ENCODE measurements around the gene PSMD7. TPM values are rescaled to one million over a fixed set of nuclear protein-coding genes. Genes with fewer than 3 reads are reported as not detected.

The PSMD7 gene
- total and polyA plus RNA-seq, 2 of the 13 experiments (the other 11 are each of a cell fraction or from before 2014, with no cell fraction given), result 105 to 224 TPM

DNA sequence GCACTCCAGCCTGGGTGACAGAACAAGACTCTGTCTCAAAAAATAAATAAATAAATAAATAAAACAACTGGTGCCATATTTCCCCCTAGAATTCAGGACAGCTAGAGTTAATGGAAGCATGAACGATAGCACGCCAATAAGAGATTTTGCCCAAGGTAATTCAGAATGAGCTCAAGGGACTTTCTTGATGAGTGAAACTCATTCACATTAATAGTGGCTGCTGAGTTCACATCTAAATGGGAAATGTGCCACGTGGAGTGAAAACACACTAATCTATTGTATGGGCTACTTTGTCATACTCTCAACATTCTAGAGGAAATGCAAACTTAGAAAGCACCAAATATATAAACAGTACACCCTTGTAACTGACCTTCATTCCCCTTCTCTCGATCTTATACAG is 47.4 kb upstream of the PSMD7 start:
- in situ Hi-C loops (cut with HindIII; ENCODE audit: extremely low pct_ligation_motif_present, low pct_unique_long_range_greater_than_20kb) (no loop called here), intact Hi-C loops (cut with micrococcal nuclease; ENCODE audit: unreplicated experiment) (no loop called here)
- no peak for TF ChIP-seq POGZ (CRISPR knock-in tag; IDR thresholded peaks at IDR 0.05)
- TF ChIP-seq, protein P1, sequence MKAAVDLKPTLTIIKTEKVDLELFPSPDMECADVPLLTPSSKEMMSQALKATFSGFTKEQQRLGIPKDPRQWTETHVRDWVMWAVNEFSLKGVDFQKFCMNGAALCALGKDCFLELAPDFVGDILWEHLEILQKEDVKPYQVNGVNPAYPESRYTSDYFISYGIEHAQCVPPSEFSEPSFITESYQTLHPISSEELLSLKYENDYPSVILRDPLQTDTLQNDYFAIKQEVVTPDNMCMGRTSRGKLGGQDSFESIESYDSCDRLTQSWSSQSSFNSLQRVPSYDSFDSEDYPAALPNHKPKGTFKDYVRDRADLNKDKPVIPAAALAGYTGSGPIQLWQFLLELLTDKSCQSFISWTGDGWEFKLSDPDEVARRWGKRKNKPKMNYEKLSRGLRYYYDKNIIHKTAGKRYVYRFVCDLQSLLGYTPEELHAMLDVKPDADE (CRISPR knock-in tag; IDR thresholded peaks at IDR 0.05), result no peak
- CTCF ChIA-PET (ENCODE audit: low intra/inter-chr PET ratio, low total read pairs), result no interaction called here
- Histone ChIP-seq H3K36me3 (replicated peaks in 1 of 2; ENCODE audit: control insufficient read depth in 1 of 2, insufficient read depth in 2 of 2, low read length in 2 of 2) (no peaks in the 10 kb centered on the region), H3K4me3 (replicated peaks in 1 of 3; ENCODE audit: insufficient read depth in 1 of 3, low read depth in 2 of 3, low read length in 3 of 3) (no peak overlapping the region), H3K27ac (ENCODE audit: extremely low read length, insufficient read depth, low read length) (no peak overlapping the region), H3K9ac (ENCODE audit: insufficient read depth, low read depth, low read length) (no peak overlapping the region), H3K4me2 (ENCODE audit: low read depth, low read length) (no peak overlapping the region), H2AFZ (ENCODE audit: low read length) (no peak overlapping the region), H3K4me1 (ENCODE audit: insufficient read depth, low read length) (no peaks in the 10 kb centered on the region), H3K79me2 (ENCODE audit: insufficient read depth, low read length) (no peaks in the 10 kb centered on the region), H3K27me3 (ENCODE audit: control insufficient read depth in 1 of 2, insufficient read depth in 2 of 2, low read length in 2 of 2) (peaks cover 1 to 21% of the 10 kb centered on the region in 2 experiments; a peak in 1 of 5 replicates), H3K9me3 (ENCODE audit: low read length) (no peaks in the 10 kb centered on the region), H4K20me1 (ENCODE audit: insufficient read depth, low read length) (no peaks in the 10 kb centered on the region)
- 36% methylated on average over 4 of the region's 4 CpGs for WGBS (ENCODE audit: low lambda C conversion rate)
- BruUV-seq (replicated peaks), result no TSS peak
- POLR2A ChIA-PET, result no interaction called here
- FAIRE-seq (no peak), DNase-seq (ENCODE audit: low spot score) (no peak), ATAC-seq (no peak)

DNA sequence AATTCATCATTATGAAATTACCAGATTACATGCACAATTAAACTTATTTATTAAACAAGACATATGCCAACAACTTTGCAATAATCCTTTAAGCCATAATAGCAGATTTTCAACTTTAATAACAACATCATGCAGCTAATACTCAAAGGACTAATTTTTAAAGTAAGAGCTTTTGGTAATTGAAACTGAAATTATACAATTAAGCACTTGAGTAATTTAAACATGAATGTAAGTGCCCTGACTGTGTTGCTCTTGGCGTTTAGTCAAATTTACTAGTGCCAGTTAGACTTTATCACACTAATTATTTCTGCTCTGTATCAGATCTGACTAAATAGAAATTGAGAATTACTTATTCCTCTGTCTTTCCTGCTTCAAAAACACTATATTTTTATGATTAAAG is 46.8 kb upstream of the PSMD7 start:
- no peak overlapping the region for H3K4me2 ChIP-seq (ENCODE audit: low read depth, low read length)
- POLR2A ChIA-PET, result no interaction called here
- H4K20me1 ChIP-seq (ENCODE audit: insufficient read depth, low read length), result no peaks in the 10 kb centered on the region
- no peaks in the 10 kb centered on the region for H3K4me1 ChIP-seq (ENCODE audit: insufficient read depth, low read length)
- DNase-seq (ENCODE audit: low spot score), result no peak
- no peaks in the 10 kb centered on the region for H3K36me3 ChIP-seq (replicated peaks in 1 of 2; ENCODE audit: control insufficient read depth in 1 of 2, insufficient read depth in 2 of 2, low read length in 2 of 2)
- WGBS (ENCODE audit: low lambda C conversion rate), result 3% methylated on average over 1 of the region's 1 CpG
- CTCF ChIA-PET (ENCODE audit: low intra/inter-chr PET ratio, low total read pairs), result no interaction called here
- in situ Hi-C loops (cut with HindIII; ENCODE audit: extremely low pct_ligation_motif_present, low pct_unique_long_range_greater_than_20kb) (no loop called here), intact Hi-C loops (cut with micrococcal nuclease; ENCODE audit: unreplicated experiment) (no loop called here)
- no peak for ATAC-seq
- no peak overlapping the region for H2AFZ ChIP-seq (ENCODE audit: low read length)
- no peak overlapping the region for H3K27ac ChIP-seq (ENCODE audit: extremely low read length, insufficient read depth, low read length)
- no peaks in the 10 kb centered on the region for H3K9me3 ChIP-seq (ENCODE audit: low read length)
- FAIRE-seq, result no peak
- no peaks in the 10 kb centered on the region for H3K79me2 ChIP-seq (ENCODE audit: insufficient read depth, low read length)
- no TSS peak for BruUV-seq (replicated peaks)
- H3K27me3 ChIP-seq (ENCODE audit: control insufficient read depth in 1 of 2, insufficient read depth in 2 of 2, low read length in 2 of 2), result peaks cover 1 to 21% of the 10 kb centered on the region in 2 experiments; a peak in 1 of 5 replicates
- H3K9ac ChIP-seq (ENCODE audit: insufficient read depth, low read depth, low read length), result no peak overlapping the region
- H3K4me3 ChIP-seq (replicated peaks in 1 of 3; ENCODE audit: insufficient read depth in 1 of 3, low read depth in 2 of 3, low read length in 3 of 3), result no peak overlapping the region
- TF ChIP-seq POLR2AphosphoS5 (IDR thresholded peaks at IDR 0.05; ENCODE audit: low read depth, low read length) (no peak), CCDC6 (CRISPR knock-in tag; IDR thresholded peaks at IDR 0.05) (no peak), ZNF781 (CRISPR knock-in tag; IDR thresholded peaks at IDR 0.05; ENCODE audit: borderline replicate concordance, not compliant biosample characterization) (no peak), ZFP90 (CRISPR knock-in tag; IDR thresholded peaks at IDR 0.05; ENCODE audit: borderline replicate concordance) (no peak), ZNF160 (CRISPR knock-in tag; IDR thresholded peaks at IDR 0.05) (no peak), KLF9 (CRISPR knock-in tag; IDR thresholded peaks at IDR 0.05; ENCODE audit: low read depth) (no peak), CENPT (CRISPR knock-in tag; IDR thresholded peaks at IDR 0.05; ENCODE audit: low read depth) (no peak), ZNF569 (CRISPR knock-in tag; IDR thresholded peaks at IDR 0.05; ENCODE audit: borderline replicate concordance) (no peak), PRDM15 (CRISPR knock-in tag; IDR thresholded peaks at IDR 0.05) (no peak), SPEN (CRISPR knock-in tag; IDR thresholded peaks at IDR 0.05; ENCODE audit: low read depth) (no peak), ZNF607 (CRISPR knock-in tag; IDR thresholded peaks at IDR 0.05; ENCODE audit: borderline replicate concordance) (no peak), KLF6 (CRISPR knock-in tag; IDR thresholded peaks at IDR 0.05) (no peak), TCF7L2 (IDR thresholded peaks at IDR 0.05; ENCODE audit: low read depth, low read length) (no peak)

Measured in HepG2 (cell line).